Stimulated activated CD4-positive, alpha-beta T cell treated with anti-CD3 and anti-CD28 coated beads, Interleukin-2, amount 100 ng/mL, for 4 hours (primary cell): ENCODE measurements around the gene UCMA.

Source experiments
- DNase-seq: peaks from one replicate; pipeline ENCODE4 v3.0.0-alpha.2; 2020; ENCODE audit warnings: low read depth

UCMA gene

GRCh38 chr10:13233358-13233757 lies 816 bp downstream of the UCMA start:
- no peak for DNase-seq

- no peak for DNase-seq
Measured at GRCh38 chr10:13231808-13232207, 2.4 kb downstream of the UCMA start.

GRCh38 chr10:13231190-13231589 lies 3.0 kb downstream of the UCMA start:
- no peak for DNase-seq

GRCh38 chr10:13227031-13227430 lies 7.1 kb downstream of the UCMA start:
- no peak for DNase-seq

- DNase-seq = no peak
Measured at GRCh38 chr10:13225601-13226000, 8.6 kb downstream of the UCMA start.

- DNase-seq = no peak
Measured at GRCh38 chr10:13224210-13224995, 9.8 kb downstream of the UCMA start.

GRCh38 chr10:13223241-13223640 lies 10.9 kb downstream of the UCMA start:
- no peak for DNase-seq

GRCh38 chr10:13222566-13222965 lies 11.6 kb downstream of the UCMA start:
- DNase-seq = no peak

- DNase-seq = no peak
Measured at GRCh38 chr10:13222151-13222550, 12.0 kb downstream of the UCMA start.

- no peak for DNase-seq
Measured at GRCh38 chr10:13221572-13221971, 12.6 kb downstream of the UCMA start.

GRCh38 chr10:13219685-13220670 lies 14.2 kb downstream of the UCMA start:
- DNase-seq = no peak

GRCh38 chr10:13218878-13219277 lies 15.3 kb downstream of the UCMA start:
- DNase-seq = no peak

- no peak for DNase-seq
Measured at GRCh38 chr10:13213163-13213562, 21.0 kb downstream of the UCMA start.

GRCh38 chr10:13206546-13207443 lies 27.4 kb downstream of the UCMA start:
- no peak for DNase-seq

GRCh38 chr10:13206091-13206490 lies 28.1 kb downstream of the UCMA start:
- no peak for DNase-seq

- DNase-seq = no peak
Measured at GRCh38 chr10:13201132-13201531, 33.0 kb downstream of the UCMA start.

GRCh38 chr10:13195016-13195415 lies 39.2 kb downstream of the UCMA start:
- no peak for DNase-seq

- DNase-seq = no peak
Measured at GRCh38 chr10:13193637-13194036, 40.5 kb downstream of the UCMA start.

- no peak for DNase-seq
Measured at GRCh38 chr10:13191362-13191761, 42.8 kb downstream of the UCMA start.

- DNase-seq = no peak
Measured at GRCh38 chr10:13190816-13191215, 43.4 kb downstream of the UCMA start.

- DNase-seq = no peak
Measured at GRCh38 chr10:13189961-13190360, 44.2 kb downstream of the UCMA start.

GRCh38 chr10:13188593-13188992 lies 45.6 kb downstream of the UCMA start:
- DNase-seq = no peak
